SK-N-SH treated with all-trans-retinoic acid at 6 μM for 48 hours (cell line): ENCODE results near the gene PIMREG.

Source experiments
- ATAC-seq: fragments of 200-7000 bp; cut with Tn5 transposase; 3 replicates; pipeline ENCODE4 v1.9.1; 2020; ENCODE audit warnings: mild to moderate bottlenecking, moderate library complexity
- ARNTL ChIP-seq: fragments of 450-650 bp; formaldehyde crosslinking; IDR thresholded peaks from 2 replicates; pipeline ENCODE4 v1.5.0; 2020; ENCODE audit warnings: low read depth, mild to moderate bottlenecking, moderate library complexity, borderline replicate concordance
- BACH2 ChIP-seq: fragments of 250-450 bp; sonication (Bioruptor Pico); IDR thresholded peaks from 2 replicates; pipeline ENCODE4 v1.9.0; 2021; ENCODE audit warnings: mild to moderate bottlenecking, borderline replicate concordance
- CSRNP3 ChIP-seq: fragments of 250-450 bp; sonication (Bioruptor Pico); IDR thresholded peaks from 2 replicates; pipeline ENCODE4 v1.5.1; 2021; ENCODE audit warnings: mild to moderate bottlenecking, moderate library complexity
- ESRRG ChIP-seq: fragments of 250-450 bp; sonication (Bioruptor Pico); IDR thresholded peaks from 2 replicates; pipeline ENCODE4 v1.6.1; 2021; ENCODE audit warnings: mild to moderate bottlenecking
- GLIS3 ChIP-seq: fragments of 250-450 bp; sonication (Bioruptor Pico); IDR thresholded peaks from 2 replicates; pipeline ENCODE4 v1.5.0; 2020; ENCODE audit warnings: mild to moderate bottlenecking, moderate library complexity
- ISL1 ChIP-seq: fragments of 250-450 bp; sonication (Bioruptor Pico); IDR thresholded peaks from 2 replicates; pipeline ENCODE4 v2.1.2; 2022; ENCODE audit warnings: mild to moderate bottlenecking, moderate library complexity
- OSR1 ChIP-seq: fragments of 250-450 bp; sonication (Bioruptor Pico); IDR thresholded peaks from 2 replicates; pipeline ENCODE4 v1.8.0; 2022; ENCODE audit warnings: moderate library complexity, mild to moderate bottlenecking, inconsistent platforms
- PATZ1 ChIP-seq: fragments of 250-450 bp; sonication (Bioruptor Pico); IDR thresholded peaks from 2 replicates; pipeline ENCODE4 v1.8.0; 2020; ENCODE audit warnings: mild to moderate bottlenecking, moderate library complexity, borderline replicate concordance
- PPARA ChIP-seq: fragments of 250-450 bp; sonication (Bioruptor Pico); IDR thresholded peaks from 2 replicates; pipeline ENCODE4 v1.5.0; 2020; ENCODE audit warnings: mild to moderate bottlenecking, borderline replicate concordance
- RARB ChIP-seq: fragments of 250-450 bp; sonication (Bioruptor Pico); IDR thresholded peaks from 2 replicates; pipeline ENCODE4 v1.8.0; 2021; ENCODE audit warnings: mild to moderate bottlenecking, moderate library complexity
- SNAI2 ChIP-seq: fragments of 250-450 bp; sonication (Bioruptor Pico); IDR thresholded peaks from 2 replicates; pipeline ENCODE4 v1.5.0; 2020; ENCODE audit warnings: mild to moderate bottlenecking, moderate library complexity
- TCF4 ChIP-seq: fragments of 250-450 bp; sonication (Bioruptor Pico); IDR thresholded peaks from 2 replicates; pipeline ENCODE4 v1.8.0; 2021; ENCODE audit warnings: mild to moderate bottlenecking, moderate library complexity, borderline replicate concordance
- TOX ChIP-seq: fragments of 250-450 bp; sonication (Bioruptor Pico); IDR thresholded peaks from 2 replicates; pipeline ENCODE4 v1.8.0; 2021; ENCODE audit warnings: mild to moderate bottlenecking, moderate library complexity, borderline replicate concordance
- ZFP3 ChIP-seq: fragments of 250-450 bp; sonication (Bioruptor Pico); IDR thresholded peaks from 2 replicates; pipeline ENCODE4 v1.5.0; 2020; ENCODE audit warnings: mild to moderate bottlenecking, moderate library complexity
- ZFP30 ChIP-seq: fragments of 450-650 bp; formaldehyde crosslinking; IDR thresholded peaks from 2 replicates; pipeline ENCODE4 v1.5.0; 2022; ENCODE audit warnings: mild to moderate bottlenecking, moderate library complexity
- ZNF565 ChIP-seq: fragments of 450-650 bp; formaldehyde crosslinking; conservative IDR thresholded peaks from 2 replicates; pipeline ENCODE4 v1.5.0; 2020; ENCODE audit warnings: low read depth, mild to moderate bottlenecking, moderate library complexity
- ZNF70 ChIP-seq: fragments of 450-650 bp; formaldehyde crosslinking; IDR thresholded peaks from 2 replicates; pipeline ENCODE4 v1.5.0; 2020; ENCODE audit warnings: mild to moderate bottlenecking, moderate library complexity
- ZNF8 ChIP-seq: fragments of 450-650 bp; formaldehyde crosslinking; IDR thresholded peaks from 2 replicates; pipeline ENCODE4 v1.5.0; 2020; ENCODE audit warnings: mild to moderate bottlenecking, moderate library complexity
- TF ChIP-seq, protein P1 (sequence below): fragments of 250-450 bp; sonication (Bioruptor Pico); IDR thresholded peaks from 2 replicates; pipeline ENCODE4 v1.5.0; 2020; ENCODE audit warnings: mild to moderate bottlenecking, moderate library complexity
- TF ChIP-seq, protein P2 (sequence below): fragments of 250-450 bp; sonication (Bioruptor Pico); IDR thresholded peaks from 2 replicates; pipeline ENCODE4 v1.5.1; 2020; ENCODE audit warnings: low read depth, mild to moderate bottlenecking, moderate library complexity
- TF ChIP-seq, protein P3 (sequence below): fragments of 250-450 bp; sonication (Bioruptor Pico); IDR thresholded peaks from 2 replicates; pipeline ENCODE4 v1.8.0; 2021; ENCODE audit warnings: low read depth, mild to moderate bottlenecking, moderate library complexity, borderline replicate concordance

Gene PIMREG

DNA sequence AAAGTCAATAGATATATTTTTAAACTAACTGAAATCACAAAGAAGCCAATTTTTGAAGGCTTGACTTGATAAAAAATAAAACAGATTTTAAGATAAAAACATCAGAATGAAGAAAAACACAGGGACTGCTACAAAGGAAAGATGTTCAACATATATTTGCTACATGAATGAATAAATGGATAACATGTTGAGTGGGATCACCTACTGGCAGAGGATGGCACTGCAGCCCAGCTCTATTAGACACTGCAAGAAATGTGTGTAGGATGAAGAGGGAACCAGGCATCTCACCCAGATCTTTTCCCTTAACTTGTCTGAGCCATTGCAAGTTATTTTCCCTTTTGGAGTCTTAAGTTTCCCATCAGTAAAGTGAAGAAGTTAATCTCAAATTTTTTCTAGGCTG lies 13.5 kb upstream of the PIMREG start:
- TF ChIP-seq GLIS3 (CRISPR knock-in tag) (no peak), PATZ1 (CRISPR knock-in tag) (no peak), BACH2 (CRISPR knock-in tag) (no peak), TOX (CRISPR knock-in tag) (no peak), ZNF8 (CRISPR knock-in tag) (no peak), ZFP3 (no peak), ZNF565 (CRISPR knock-in tag) (no peak), ISL1 (no peak), PPARA (CRISPR knock-in tag) (no peak), OSR1 (CRISPR knock-in tag) (no peak), ESRRG (CRISPR knock-in tag) (no peak), RARB (no peak), TCF4 (CRISPR knock-in tag) (no peak), ARNTL (no peak), SNAI2 (CRISPR knock-in tag) (no peak)
- TF ChIP-seq, protein P1, sequence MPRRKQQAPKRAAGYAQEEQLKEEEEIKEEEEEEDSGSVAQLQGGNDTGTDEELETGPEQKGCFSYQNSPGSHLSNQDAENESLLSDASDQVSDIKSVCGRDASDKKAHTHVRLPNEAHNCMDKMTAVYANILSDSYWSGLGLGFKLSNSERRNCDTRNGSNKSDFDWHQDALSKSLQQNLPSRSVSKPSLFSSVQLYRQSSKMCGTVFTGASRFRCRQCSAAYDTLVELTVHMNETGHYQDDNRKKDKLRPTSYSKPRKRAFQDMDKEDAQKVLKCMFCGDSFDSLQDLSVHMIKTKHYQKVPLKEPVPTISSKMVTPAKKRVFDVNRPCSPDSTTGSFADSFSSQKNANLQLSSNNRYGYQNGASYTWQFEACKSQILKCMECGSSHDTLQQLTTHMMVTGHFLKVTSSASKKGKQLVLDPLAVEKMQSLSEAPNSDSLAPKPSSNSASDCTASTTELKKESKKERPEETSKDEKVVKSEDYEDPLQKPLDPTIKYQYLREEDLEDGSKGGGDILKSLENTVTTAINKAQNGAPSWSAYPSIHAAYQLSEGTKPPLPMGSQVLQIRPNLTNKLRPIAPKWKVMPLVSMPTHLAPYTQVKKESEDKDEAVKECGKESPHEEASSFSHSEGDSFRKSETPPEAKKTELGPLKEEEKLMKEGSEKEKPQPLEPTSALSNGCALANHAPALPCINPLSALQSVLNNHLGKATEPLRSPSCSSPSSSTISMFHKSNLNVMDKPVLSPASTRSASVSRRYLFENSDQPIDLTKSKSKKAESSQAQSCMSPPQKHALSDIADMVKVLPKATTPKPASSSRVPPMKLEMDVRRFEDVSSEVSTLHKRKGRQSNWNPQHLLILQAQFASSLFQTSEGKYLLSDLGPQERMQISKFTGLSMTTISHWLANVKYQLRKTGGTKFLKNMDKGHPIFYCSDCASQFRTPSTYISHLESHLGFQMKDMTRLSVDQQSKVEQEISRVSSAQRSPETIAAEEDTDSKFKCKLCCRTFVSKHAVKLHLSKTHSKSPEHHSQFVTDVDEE (CRISPR knock-in tag): no peak
- TF ChIP-seq, protein P2, sequence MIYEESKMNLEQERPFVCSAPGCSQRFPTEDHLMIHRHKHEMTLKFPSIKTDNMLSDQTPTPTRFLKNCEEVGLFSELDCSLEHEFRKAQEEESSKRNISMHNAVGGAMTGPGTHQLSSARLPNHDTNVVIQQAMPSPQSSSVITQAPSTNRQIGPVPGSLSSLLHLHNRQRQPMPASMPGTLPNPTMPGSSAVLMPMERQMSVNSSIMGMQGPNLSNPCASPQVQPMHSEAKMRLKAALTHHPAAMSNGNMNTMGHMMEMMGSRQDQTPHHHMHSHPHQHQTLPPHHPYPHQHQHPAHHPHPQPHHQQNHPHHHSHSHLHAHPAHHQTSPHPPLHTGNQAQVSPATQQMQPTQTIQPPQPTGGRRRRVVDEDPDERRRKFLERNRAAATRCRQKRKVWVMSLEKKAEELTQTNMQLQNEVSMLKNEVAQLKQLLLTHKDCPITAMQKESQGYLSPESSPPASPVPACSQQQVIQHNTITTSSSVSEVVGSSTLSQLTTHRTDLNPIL (CRISPR knock-in tag): no peak
- TF ChIP-seq, protein P3, sequence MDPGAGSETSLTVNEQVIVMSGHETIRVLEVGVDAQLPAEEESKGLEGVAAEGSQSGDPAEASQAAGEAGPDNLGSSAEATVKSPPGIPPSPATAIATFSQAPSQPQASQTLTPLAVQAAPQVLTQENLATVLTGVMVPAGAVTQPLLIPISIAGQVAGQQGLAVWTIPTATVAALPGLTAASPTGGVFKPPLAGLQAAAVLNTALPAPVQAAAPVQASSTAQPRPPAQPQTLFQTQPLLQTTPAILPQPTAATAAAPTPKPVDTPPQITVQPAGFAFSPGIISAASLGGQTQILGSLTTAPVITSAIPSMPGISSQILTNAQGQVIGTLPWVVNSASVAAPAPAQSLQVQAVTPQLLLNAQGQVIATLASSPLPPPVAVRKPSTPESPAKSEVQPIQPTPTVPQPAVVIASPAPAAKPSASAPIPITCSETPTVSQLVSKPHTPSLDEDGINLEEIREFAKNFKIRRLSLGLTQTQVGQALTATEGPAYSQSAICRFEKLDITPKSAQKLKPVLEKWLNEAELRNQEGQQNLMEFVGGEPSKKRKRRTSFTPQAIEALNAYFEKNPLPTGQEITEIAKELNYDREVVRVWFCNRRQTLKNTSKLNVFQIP (CRISPR knock-in tag): no peak
- TF ChIP-seq, all 23 proteins: peak for 0

GRCh38 chr17:6435051-6435450 lies 9.2 kb upstream of the PIMREG start, which contains the start of gene AIPL1:
Gene AIPL1, minus strand, starts transcription at chr17:6435121. Its CDS starts 17 bp downstream, at chr17:6435104.
- no peak for TF ChIP-seq GLIS3 (CRISPR knock-in tag)
- TF ChIP-seq ISL1: no peak
- TF ChIP-seq PATZ1 (CRISPR knock-in tag): no peak
- no peak for ATAC-seq

More for the DNA sequence above, 13.5 kb upstream of the PIMREG start:
- ATAC-seq: no peak

GRCh38 chr17:6435968-6436367 lies 8.3 kb upstream of the PIMREG start:
- ATAC-seq: peak; percentile 99
- TF ChIP-seq ISL1: no peak
- no peak for TF ChIP-seq ZNF8 (CRISPR knock-in tag)
- TF ChIP-seq TOX (CRISPR knock-in tag): no peak
- TF ChIP-seq ZFP3: no peak
- TF ChIP-seq, protein P2 (CRISPR knock-in tag): no peak
- TF ChIP-seq PPARA (CRISPR knock-in tag): no peak
- no peak for TF ChIP-seq ZNF565 (CRISPR knock-in tag)
- TF ChIP-seq RARB: no peak
- no peak for TF ChIP-seq BACH2 (CRISPR knock-in tag)
- no peak for TF ChIP-seq ARNTL
- TF ChIP-seq ZFP30 (CRISPR knock-in tag): no peak
- TF ChIP-seq TCF4 (CRISPR knock-in tag): no peak
- no peak for TF ChIP-seq ESRRG (CRISPR knock-in tag)
- no peak for TF ChIP-seq ZNF70
- TF ChIP-seq, protein P3 (CRISPR knock-in tag): no peak
- TF ChIP-seq CSRNP3 (CRISPR knock-in tag): no peak
- TF ChIP-seq SNAI2 (CRISPR knock-in tag): no peak
